Upper lobe of left lung (tissue), 6 donors: ENCODE data around the gene BNC2. TPM values are rescaled to one million over a fixed set of nuclear protein-coding genes. Genes with fewer than 3 reads are reported as not detected.

Experiments
- ATAC-seq, 2 donors: fragments of 200-7000 bp; cut with Tn5 transposase; one replicate each; pipeline ENCODE4 v1.9.1; 2022; ENCODE audit warnings: mild to moderate bottlenecking in 2 of 2, moderate library complexity in 2 of 2; ENCODE audit not compliant: low FRiP score in 2 of 2
- DNase-seq, 2 donors: peaks; one replicate each; pipeline ENCODE4 v3.0.0-alpha.2; 2019 to 2020
- H3K27ac ChIP-seq, 4 donors: fragments of 200-600 bp; sonication (generic); one replicate each; pipeline ENCODE4 v1.5.1; 2016 to 2019
- H3K27me3 ChIP-seq, 4 donors: fragments of 200-600 bp; sonication (generic); one replicate each; pipeline ENCODE4 v1.5.1; 2017 to 2019
- H3K36me3 ChIP-seq, 4 donors: fragments of 200-600 bp; sonication (generic); one replicate each; pipeline ENCODE4 v1.5.1; 2016 to 2019
- H3K4me1 ChIP-seq, 4 donors: fragments of 200-600 bp; sonication (generic); one replicate each; pipeline ENCODE4 v1.5.1; 2018 to 2019
- H3K4me3 ChIP-seq, 4 donors: fragments of 200-600 bp; sonication (generic); one replicate each; pipeline ENCODE4 v1.5.1; 2017 to 2019; ENCODE audit warnings: mild to moderate bottlenecking in 2 of 4, moderate library complexity in 1 of 4
- H3K9me3 ChIP-seq, 4 donors: fragments of 200-600 bp; sonication (generic); one replicate each; pipeline ENCODE4 v1.5.1; 2018 to 2019
- EP300 ChIP-seq, 4 donors: sonication (generic); formaldehyde crosslinking; IDR thresholded peaks; one replicate each; pipeline ENCODE4 v1.5.1; 2017; ENCODE audit warnings: antibody characterized with exemption in 4 of 4, control low read depth in 2 of 4
- POLR2A ChIP-seq, 4 donors: fragments of 450-650 bp; IDR thresholded peaks; one replicate each; pipeline ENCODE4 v1.5.1; 2016 to 2017; ENCODE audit warnings: antibody characterized with exemption in 4 of 4, mild to moderate bottlenecking in 2 of 4
- POLR2AphosphoS5 ChIP-seq, 2 donors: sonication (generic); formaldehyde crosslinking; IDR thresholded peaks; one replicate each; pipeline ENCODE4 v1.5.1; 2017; ENCODE audit warnings: antibody characterized with exemption in 2 of 2
- WGBS, 2 donors: methylation state at CpG; one replicate each; pipeline ENCODE4 v1.1.5; 2017 to 2018; 5-methylcytosine and 5-hydroxymethylcytosine counted together
- total RNA-seq, 6 donors: library from RNA; depleted of rRNA in 4 of 6; stranded (reverse); fragments of >200 nt in 4 of 6; gene quantifications; one replicate each; pipeline versions ENCODE4 v1.1.0 to v1.2.1, GENCODE V29; 2016 to 2021
- TF ChIP-seq, protein P1 (sequence below), 6 experiments: fragments of 450-650 bp in 4 of 6; fragments of 200-600 bp in 2 of 6; sonication (generic) in 2 of 6; IDR thresholded peaks; one replicate each; pipeline ENCODE4 v1.5.1; 2016 to 2019; ENCODE audit warnings: antibody characterized with exemption in 6 of 6
- donor health status: DM: no; HTN: no; CAD: no; lungs with moderate emphysema.
- donor health status: DM: no; HTN: yes; CAD: no; lungs with severe emphysema.

Gene BNC2
- total RNA-seq, 6 donors from 2014 or later = 4.6 to 21.7 (median 10.7) TPM

DNA sequence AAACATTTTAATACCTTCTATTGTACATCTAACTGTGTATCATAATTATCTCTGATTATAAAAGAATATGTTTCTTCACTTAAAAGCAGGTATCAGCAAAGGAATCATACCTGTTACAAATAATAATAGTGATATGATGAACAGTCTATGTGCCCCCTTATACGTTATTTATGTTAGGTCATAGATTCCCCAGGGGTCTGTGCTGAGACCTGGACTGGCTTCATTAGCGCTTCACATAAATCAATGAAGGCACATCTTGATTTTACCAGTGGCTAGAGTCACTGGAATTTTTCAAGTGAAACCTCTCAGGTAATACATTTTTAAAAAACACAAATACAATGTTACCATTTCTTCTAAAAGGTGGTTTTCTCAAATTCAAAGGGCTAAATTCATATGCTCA lies 275.2 kb downstream of the BNC2 start:
- DNase-seq = no peak
- WGBS, 2 donors = 94 to 97% methylated on average over 2 of the region's 2 CpGs

DNA sequence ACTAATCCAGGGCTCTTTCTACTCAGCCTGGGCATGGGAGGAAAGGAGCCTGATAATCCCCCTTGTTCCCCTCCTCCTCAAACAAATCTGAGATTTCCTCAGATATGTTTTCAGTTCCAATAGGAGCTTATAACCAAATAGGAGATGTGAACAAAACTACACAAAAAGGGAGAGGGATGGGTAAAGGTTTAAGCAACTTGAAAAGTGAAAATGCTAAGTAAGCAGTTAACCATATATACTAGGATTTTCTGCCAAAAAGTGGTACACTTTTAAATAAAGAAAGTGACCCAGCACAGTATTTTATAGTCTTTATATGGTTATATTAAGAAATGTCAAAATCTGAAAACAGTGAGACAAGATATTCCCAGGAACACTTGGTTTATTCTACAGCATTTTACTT lies 275.7 kb downstream of the BNC2 start:
- DNase-seq (no peak), ATAC-seq (no peak)
- Histone ChIP-seq H3K9me3 (no peaks in the 10 kb centered on the region), H3K27me3 (no peaks in the 10 kb centered on the region), H3K36me3 (no peaks in the 10 kb centered on the region), H3K4me3 (no peak overlapping the region), H3K27ac (no peak overlapping the region), H3K4me1 (no peaks in the 10 kb centered on the region)
- TF ChIP-seq POLR2A (IDR thresholded peaks at IDR 0.05) (no peak), POLR2AphosphoS5 (IDR thresholded peaks at IDR 0.05) (no peak), EP300 (IDR thresholded peaks at IDR 0.05) (no peak)
- TF ChIP-seq, protein P1, sequence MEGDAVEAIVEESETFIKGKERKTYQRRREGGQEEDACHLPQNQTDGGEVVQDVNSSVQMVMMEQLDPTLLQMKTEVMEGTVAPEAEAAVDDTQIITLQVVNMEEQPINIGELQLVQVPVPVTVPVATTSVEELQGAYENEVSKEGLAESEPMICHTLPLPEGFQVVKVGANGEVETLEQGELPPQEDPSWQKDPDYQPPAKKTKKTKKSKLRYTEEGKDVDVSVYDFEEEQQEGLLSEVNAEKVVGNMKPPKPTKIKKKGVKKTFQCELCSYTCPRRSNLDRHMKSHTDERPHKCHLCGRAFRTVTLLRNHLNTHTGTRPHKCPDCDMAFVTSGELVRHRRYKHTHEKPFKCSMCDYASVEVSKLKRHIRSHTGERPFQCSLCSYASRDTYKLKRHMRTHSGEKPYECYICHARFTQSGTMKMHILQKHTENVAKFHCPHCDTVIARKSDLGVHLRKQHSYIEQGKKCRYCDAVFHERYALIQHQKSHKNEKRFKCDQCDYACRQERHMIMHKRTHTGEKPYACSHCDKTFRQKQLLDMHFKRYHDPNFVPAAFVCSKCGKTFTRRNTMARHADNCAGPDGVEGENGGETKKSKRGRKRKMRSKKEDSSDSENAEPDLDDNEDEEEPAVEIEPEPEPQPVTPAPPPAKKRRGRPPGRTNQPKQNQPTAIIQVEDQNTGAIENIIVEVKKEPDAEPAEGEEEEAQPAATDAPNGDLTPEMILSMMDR (IDR thresholded peaks at IDR 0.05) = no peak

More for the DNA sequence above, 275.2 kb downstream of the BNC2 start:
- TF ChIP-seq, protein P1 (IDR thresholded peaks at IDR 0.05) = no peak
- TF ChIP-seq POLR2AphosphoS5 (IDR thresholded peaks at IDR 0.05) (no peak), EP300 (IDR thresholded peaks at IDR 0.05) (no peak), POLR2A (IDR thresholded peaks at IDR 0.05) (no peak)
- Histone ChIP-seq H3K4me3 (no peak overlapping the region), H3K4me1 (no peaks in the 10 kb centered on the region), H3K27ac (no peak overlapping the region), H3K27me3 (no peaks in the 10 kb centered on the region), H3K36me3 (no peaks in the 10 kb centered on the region), H3K9me3 (no peaks in the 10 kb centered on the region)
- ATAC-seq = no peak

DNA sequence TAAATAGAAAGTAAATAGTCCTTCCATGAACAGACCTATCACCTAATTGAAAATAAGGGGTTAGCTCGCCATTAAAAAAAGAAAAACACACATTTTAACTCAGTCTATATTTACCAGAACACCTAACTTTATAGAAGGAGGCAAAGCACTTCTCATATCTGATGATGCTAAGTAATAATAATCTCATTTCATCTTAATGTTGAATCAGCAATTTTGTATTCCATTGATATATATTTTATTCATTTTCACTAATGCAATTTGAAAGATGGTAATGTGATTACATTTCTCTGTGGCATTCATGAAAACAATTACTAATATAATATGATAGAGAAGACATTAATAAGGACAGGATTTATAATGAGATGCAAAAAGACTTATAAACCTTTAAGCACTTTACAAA lies 276.7 kb downstream of the BNC2 start:
- Histone ChIP-seq H3K4me1 (no peaks in the 10 kb centered on the region), H3K36me3 (no peaks in the 10 kb centered on the region), H3K9me3 (no peaks in the 10 kb centered on the region), H3K27ac (no peak overlapping the region), H3K4me3 (no peak overlapping the region), H3K27me3 (no peaks in the 10 kb centered on the region)
- no peak for ATAC-seq
- DNase-seq = no peak
- WGBS, 2 donors = 78 to 88% methylated on average over 1 of the region's 1 CpG
- TF ChIP-seq, protein P1 (IDR thresholded peaks at IDR 0.05) = no peak
- TF ChIP-seq POLR2AphosphoS5 (IDR thresholded peaks at IDR 0.05) (no peak), EP300 (IDR thresholded peaks at IDR 0.05) (no peak), POLR2A (IDR thresholded peaks at IDR 0.05) (no peak)

DNA sequence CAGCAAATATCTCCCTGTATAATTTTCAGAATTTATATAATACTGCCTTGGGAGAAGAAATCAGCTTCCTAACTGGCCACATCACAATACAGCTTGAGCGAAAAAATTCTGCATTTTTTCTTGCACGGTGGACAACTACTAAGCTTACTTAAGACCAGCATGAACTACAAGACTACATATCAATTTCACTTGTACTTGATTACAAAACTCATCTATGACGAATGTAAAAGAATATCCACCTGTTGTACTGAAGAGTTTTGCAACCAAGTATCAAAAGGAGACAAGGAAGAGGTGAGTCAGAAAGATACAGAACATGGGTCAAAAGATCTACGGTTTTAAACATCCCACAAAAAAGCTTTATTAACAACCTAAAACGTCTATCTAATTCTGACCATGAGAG lies 279.4 kb downstream of the BNC2 start:
- 69 to 75% methylated on average over 5 of the region's 5 CpGs for WGBS, 2 donors
- no peak overlapping the region for H3K4me3 ChIP-seq
- ATAC-seq = no peak
- TF ChIP-seq EP300 (IDR thresholded peaks at IDR 0.05) (no peak), POLR2AphosphoS5 (IDR thresholded peaks at IDR 0.05) (no peak), POLR2A (IDR thresholded peaks at IDR 0.05) (no peak)
- TF ChIP-seq, protein P1 (IDR thresholded peaks at IDR 0.05) = no peak
- no peaks in the 10 kb centered on the region for H3K27me3 ChIP-seq
- H3K9me3 ChIP-seq = no peaks in the 10 kb centered on the region
- H3K4me1 ChIP-seq = no peaks in the 10 kb centered on the region
- DNase-seq = no peak
- H3K36me3 ChIP-seq = no peaks in the 10 kb centered on the region
- H3K27ac ChIP-seq = no peak overlapping the region

DNA sequence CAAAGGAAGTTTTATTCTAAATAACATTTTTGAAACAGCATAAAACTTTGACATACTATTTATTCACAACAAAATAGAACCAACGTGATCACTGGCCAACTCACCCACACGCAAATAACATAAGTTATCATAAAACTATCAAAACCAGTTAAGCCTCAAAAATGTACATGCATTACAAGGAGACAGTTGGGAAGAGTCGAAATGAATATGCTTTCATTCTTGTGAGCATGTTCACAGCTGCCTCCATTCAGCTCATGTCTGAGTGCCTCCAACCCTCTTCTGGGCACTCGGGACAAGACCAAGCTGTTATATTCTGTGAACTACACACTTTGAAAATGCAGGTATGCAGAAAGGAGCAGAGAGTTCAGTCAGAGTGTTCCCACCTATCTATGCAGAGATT lies 284.9 kb downstream of the BNC2 start:
- DNase-seq (no peak), ATAC-seq (no peak)
- TF ChIP-seq EP300 (IDR thresholded peaks at IDR 0.05) (no peak), POLR2AphosphoS5 (IDR thresholded peaks at IDR 0.05) (no peak), POLR2A (IDR thresholded peaks at IDR 0.05) (no peak)
- TF ChIP-seq, protein P1 (IDR thresholded peaks at IDR 0.05) = no peak
- Histone ChIP-seq H3K27ac (no peak overlapping the region), H3K4me1 (no peaks in the 10 kb centered on the region), H3K27me3 (no peaks in the 10 kb centered on the region), H3K9me3 (no peaks in the 10 kb centered on the region), H3K4me3 (no peak overlapping the region), H3K36me3 (no peaks in the 10 kb centered on the region)
- WGBS, 2 donors = 72 to 85% methylated on average over 4 of the region's 4 CpGs
